HL-60 (cell line): ENCODE measurements around the gene CENPV.
"Not testable (repeated sequence)": the region's sequence is repeated elsewhere in the genome, so short reads cannot be mapped to it uniquely, and the experiment has no call there.

Source experiments
- DNase-seq, 2 experiments: peaks; one replicate each; pipeline ENCODE4 v3.0.0-alpha.2; 2010 to 2020; ENCODE audit warnings: low read depth in 1 of 2, low spot score in 1 of 2
- H3K27ac ChIP-seq: fragments of 250-450 bp; sonication (Bioruptor Pico); replicated peaks from 2 replicates; pipeline ENCODE4 v1.5.1; 2020; ENCODE audit warnings: mild to moderate bottlenecking, moderate library complexity
- H3K27me3 ChIP-seq: fragments of 250-450 bp; sonication (Bioruptor Pico); 2 replicates; pipeline ENCODE4 v1.5.1; 2021; ENCODE audit warnings: mild to moderate bottlenecking, moderate library complexity; ENCODE audit not compliant: insufficient read depth, poor library complexity, severe bottlenecking
- H3K4me3 ChIP-seq: replicated peaks from 2 replicates; pipeline ENCODE4 v1.5.1; 2011; ENCODE audit warnings: mild to moderate bottlenecking, control low read depth, low read length; ENCODE audit not compliant: insufficient read depth
- GABPA ChIP-seq: IDR thresholded peaks from 2 replicates; pipeline ENCODE4 v1.6.1; 2012; ENCODE audit warnings: low read depth
- POLR2AphosphoS5 ChIP-seq: IDR thresholded peaks from 2 replicates; pipeline ENCODE4 v1.6.1; 2012; ENCODE audit warnings: low read depth
- SPI1 ChIP-seq: IDR thresholded peaks from 2 replicates; pipeline ENCODE4 v1.6.1; 2012; ENCODE audit warnings: low read depth, mild to moderate bottlenecking, borderline replicate concordance
- TF ChIP-seq, protein P1 (sequence below): IDR thresholded peaks from 2 replicates; pipeline ENCODE4 v1.6.1; 2012; ENCODE audit warnings: low read depth; ENCODE audit not compliant: insufficient replicate concordance
- TF ChIP-seq, protein P2 (sequence below): IDR thresholded peaks from one replicate; pipeline ENCODE4 v1.5.1; 2011; ENCODE audit warnings: low read length, control low read depth, inconsistent platforms; ENCODE audit not compliant: insufficient read depth

The CENPV gene

GRCh38 chr17:16298140-16298662, 55.1 kb downstream of the CENPV start:
- no peaks in the 10 kb centered on the region for H3K27me3 ChIP-seq
- no peak for TF ChIP-seq SPI1
- no peak for TF ChIP-seq GABPA
- TF ChIP-seq, protein P1, sequence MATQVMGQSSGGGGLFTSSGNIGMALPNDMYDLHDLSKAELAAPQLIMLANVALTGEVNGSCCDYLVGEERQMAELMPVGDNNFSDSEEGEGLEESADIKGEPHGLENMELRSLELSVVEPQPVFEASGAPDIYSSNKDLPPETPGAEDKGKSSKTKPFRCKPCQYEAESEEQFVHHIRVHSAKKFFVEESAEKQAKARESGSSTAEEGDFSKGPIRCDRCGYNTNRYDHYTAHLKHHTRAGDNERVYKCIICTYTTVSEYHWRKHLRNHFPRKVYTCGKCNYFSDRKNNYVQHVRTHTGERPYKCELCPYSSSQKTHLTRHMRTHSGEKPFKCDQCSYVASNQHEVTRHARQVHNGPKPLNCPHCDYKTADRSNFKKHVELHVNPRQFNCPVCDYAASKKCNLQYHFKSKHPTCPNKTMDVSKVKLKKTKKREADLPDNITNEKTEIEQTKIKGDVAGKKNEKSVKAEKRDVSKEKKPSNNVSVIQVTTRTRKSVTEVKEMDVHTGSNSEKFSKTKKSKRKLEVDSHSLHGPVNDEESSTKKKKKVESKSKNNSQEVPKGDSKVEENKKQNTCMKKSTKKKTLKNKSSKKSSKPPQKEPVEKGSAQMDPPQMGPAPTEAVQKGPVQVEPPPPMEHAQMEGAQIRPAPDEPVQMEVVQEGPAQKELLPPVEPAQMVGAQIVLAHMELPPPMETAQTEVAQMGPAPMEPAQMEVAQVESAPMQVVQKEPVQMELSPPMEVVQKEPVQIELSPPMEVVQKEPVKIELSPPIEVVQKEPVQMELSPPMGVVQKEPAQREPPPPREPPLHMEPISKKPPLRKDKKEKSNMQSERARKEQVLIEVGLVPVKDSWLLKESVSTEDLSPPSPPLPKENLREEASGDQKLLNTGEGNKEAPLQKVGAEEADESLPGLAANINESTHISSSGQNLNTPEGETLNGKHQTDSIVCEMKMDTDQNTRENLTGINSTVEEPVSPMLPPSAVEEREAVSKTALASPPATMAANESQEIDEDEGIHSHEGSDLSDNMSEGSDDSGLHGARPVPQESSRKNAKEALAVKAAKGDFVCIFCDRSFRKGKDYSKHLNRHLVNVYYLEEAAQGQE: no peak
- TF ChIP-seq, protein P2, sequence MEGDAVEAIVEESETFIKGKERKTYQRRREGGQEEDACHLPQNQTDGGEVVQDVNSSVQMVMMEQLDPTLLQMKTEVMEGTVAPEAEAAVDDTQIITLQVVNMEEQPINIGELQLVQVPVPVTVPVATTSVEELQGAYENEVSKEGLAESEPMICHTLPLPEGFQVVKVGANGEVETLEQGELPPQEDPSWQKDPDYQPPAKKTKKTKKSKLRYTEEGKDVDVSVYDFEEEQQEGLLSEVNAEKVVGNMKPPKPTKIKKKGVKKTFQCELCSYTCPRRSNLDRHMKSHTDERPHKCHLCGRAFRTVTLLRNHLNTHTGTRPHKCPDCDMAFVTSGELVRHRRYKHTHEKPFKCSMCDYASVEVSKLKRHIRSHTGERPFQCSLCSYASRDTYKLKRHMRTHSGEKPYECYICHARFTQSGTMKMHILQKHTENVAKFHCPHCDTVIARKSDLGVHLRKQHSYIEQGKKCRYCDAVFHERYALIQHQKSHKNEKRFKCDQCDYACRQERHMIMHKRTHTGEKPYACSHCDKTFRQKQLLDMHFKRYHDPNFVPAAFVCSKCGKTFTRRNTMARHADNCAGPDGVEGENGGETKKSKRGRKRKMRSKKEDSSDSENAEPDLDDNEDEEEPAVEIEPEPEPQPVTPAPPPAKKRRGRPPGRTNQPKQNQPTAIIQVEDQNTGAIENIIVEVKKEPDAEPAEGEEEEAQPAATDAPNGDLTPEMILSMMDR: no peak
- TF ChIP-seq POLR2AphosphoS5: no peak
- no peak overlapping the region for H3K27ac ChIP-seq
- H3K4me3 ChIP-seq: no peak overlapping the region
- no peak for DNase-seq

- Histone ChIP-seq H3K27ac (no peak overlapping the region), H3K27me3 (no peaks in the 10 kb centered on the region), H3K4me3 (no peak overlapping the region)
- no peak for DNase-seq
- no peak for TF ChIP-seq SPI1
- TF ChIP-seq, protein P1: no peak
- TF ChIP-seq, protein P2: no peak
- no peak for TF ChIP-seq POLR2AphosphoS5
- TF ChIP-seq GABPA: no peak
These were observed 55.7 kb downstream of the CENPV start for GRCh38 chr17:16297367-16298139.

GRCh38 chr17:16296072-16296471, 57.2 kb downstream of the CENPV start:
- not testable (repeated sequence) for H3K27ac ChIP-seq, H3K4me3 ChIP-seq, DNase-seq

DNA sequence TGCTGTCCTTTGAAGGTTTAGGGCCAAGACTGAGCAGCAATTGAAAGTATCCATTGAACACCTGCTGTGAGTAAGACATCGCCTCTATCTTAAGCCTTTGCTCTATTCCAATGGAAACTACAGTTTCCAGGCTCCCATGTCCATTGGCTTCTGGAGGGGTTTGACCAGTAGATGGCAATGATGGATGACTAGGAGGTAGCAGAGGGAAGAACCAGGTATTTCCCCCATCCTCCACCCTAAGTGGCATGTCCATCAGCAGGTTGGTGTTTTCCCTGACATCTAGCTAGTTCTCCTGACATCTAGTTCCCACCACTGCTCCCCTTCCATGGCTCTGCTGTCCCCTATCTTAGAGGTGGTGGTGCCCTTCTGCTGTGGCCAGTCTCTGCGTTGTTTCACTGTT, 58.7 kb downstream of the CENPV start:
- Histone ChIP-seq H3K4me3 (no peak overlapping the region), H3K27ac (no peak overlapping the region), H3K27me3 (no peaks in the 10 kb centered on the region)
- no peak for DNase-seq
- TF ChIP-seq, protein P1: no peak
- TF ChIP-seq GABPA (no peak), POLR2AphosphoS5 (no peak), SPI1 (no peak)
- TF ChIP-seq, protein P2: no peak

More at GRCh38 chr17:16296072-16296471, 57.2 kb downstream of the CENPV start:
- not testable (repeated sequence) for H3K27me3 ChIP-seq
